ENCODE data around the gene WIPF3.

The WIPF3 gene

DNA sequence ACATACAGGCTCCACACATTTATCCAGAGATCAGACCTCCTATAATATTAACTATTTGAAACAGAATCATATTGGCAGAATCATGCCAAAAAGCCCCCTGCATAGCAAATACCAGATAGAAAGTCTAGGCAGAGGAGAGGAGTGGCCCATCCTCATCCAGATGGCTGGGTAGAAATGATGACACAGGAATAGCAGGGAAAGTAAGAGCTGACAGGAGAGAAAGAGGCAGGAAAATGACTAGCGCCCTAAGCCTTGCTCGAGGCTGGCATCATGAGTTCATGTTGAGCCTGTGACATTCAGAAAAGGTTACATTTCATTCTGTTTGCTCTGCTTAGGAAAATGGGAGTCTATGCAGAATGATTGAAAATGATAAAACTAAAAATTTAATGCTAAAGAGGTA, 27.6 kb downstream of the WIPF3 start:
- ChIA-PET POLR2A (ENCODE audit: low non-redundant PET) (no interaction called here), CTCF (no interaction called here)
- DNase-seq (ENCODE audit: low spot score) = no peak
- H3K27ac ChIP-seq = no peak overlapping the region
- TF ChIP-seq, protein P1, sequence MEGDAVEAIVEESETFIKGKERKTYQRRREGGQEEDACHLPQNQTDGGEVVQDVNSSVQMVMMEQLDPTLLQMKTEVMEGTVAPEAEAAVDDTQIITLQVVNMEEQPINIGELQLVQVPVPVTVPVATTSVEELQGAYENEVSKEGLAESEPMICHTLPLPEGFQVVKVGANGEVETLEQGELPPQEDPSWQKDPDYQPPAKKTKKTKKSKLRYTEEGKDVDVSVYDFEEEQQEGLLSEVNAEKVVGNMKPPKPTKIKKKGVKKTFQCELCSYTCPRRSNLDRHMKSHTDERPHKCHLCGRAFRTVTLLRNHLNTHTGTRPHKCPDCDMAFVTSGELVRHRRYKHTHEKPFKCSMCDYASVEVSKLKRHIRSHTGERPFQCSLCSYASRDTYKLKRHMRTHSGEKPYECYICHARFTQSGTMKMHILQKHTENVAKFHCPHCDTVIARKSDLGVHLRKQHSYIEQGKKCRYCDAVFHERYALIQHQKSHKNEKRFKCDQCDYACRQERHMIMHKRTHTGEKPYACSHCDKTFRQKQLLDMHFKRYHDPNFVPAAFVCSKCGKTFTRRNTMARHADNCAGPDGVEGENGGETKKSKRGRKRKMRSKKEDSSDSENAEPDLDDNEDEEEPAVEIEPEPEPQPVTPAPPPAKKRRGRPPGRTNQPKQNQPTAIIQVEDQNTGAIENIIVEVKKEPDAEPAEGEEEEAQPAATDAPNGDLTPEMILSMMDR (conservative IDR thresholded peaks at IDR 0.05; ENCODE audit: low read depth) = no peak

DNA sequence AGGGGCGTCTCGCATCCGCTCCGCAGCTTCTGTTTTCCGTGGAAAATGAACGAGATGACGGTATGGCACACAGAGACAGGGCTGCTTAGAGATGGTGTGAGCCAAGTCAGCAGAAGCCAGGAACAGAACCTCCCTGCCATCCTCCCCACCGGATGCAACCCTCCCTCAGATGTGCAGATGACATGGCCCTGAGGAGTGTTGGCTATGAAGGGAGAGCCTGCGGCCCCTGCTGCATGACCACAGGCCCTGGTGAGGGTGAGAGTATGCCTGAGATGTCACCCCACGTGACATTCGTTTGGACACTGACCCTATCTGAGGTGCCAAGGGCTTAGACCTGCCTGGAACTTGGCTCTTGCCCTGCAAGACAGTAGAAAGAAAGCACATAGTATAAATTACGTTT, 29.4 kb downstream of the WIPF3 start:
- CTCF ChIA-PET = no interaction called here
- H3K27ac ChIP-seq = no peak overlapping the region

DNA sequence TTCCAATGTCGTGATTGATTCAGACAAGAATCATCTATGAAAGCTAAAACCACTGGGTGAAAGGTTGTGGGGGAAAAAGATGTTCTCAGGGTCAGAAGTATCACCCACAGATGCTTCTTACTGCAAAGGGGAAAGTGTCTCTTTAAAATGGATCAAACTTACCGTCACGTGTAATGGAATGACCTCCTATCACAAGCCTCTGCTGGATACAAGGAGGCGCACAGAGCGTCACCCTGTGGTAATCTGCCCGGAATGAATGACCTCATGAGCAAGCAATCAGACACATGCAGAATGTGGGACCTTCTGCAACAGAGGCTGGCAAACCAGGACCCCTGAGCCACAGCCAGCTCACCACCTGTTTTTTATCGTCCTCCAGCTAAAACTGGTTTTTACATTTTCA, 33.0 kb downstream of the WIPF3 start:
- DNase-seq (ENCODE audit: low spot score) = no peak
- CTCF ChIA-PET = no interaction called here
- TF ChIP-seq, protein P1 (conservative IDR thresholded peaks at IDR 0.05; ENCODE audit: low read depth) = no peak
- POLR2A ChIA-PET (ENCODE audit: low non-redundant PET) = no interaction called here
- no peak overlapping the region for H3K27ac ChIP-seq

More for the DNA sequence above, 29.4 kb downstream of the WIPF3 start:
- TF ChIP-seq, protein P1 (conservative IDR thresholded peaks at IDR 0.05; ENCODE audit: low read depth) = no peak
- POLR2A ChIA-PET (ENCODE audit: low non-redundant PET) = no interaction called here
- DNase-seq (ENCODE audit: low spot score) = no peak

DNA sequence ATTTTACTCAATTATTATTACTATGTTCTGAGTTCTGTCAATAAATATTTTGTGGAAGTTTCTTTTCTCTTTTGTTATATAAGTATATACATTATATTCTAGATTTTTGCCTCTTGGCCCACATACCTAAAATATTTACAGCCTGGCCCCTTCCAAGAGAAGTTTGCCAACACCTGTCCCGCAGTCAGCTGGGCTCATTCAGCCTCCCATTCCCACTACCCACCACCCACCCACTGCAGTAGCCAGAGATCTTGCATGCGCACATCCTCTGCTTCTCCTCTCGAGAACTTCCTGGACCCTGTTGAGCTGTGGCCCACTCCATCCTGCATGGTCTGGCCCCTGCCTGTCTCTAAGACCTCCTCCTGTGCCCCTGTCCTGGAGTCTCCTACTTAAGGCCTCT, 33.6 kb downstream of the WIPF3 start:
- ChIA-PET CTCF (no interaction called here), POLR2A (ENCODE audit: low non-redundant PET) (no interaction called here)
- TF ChIP-seq, protein P1 (conservative IDR thresholded peaks at IDR 0.05; ENCODE audit: low read depth) = no peak
- no peak for DNase-seq (ENCODE audit: low spot score)
- H3K27ac ChIP-seq = no peak overlapping the region

DNA sequence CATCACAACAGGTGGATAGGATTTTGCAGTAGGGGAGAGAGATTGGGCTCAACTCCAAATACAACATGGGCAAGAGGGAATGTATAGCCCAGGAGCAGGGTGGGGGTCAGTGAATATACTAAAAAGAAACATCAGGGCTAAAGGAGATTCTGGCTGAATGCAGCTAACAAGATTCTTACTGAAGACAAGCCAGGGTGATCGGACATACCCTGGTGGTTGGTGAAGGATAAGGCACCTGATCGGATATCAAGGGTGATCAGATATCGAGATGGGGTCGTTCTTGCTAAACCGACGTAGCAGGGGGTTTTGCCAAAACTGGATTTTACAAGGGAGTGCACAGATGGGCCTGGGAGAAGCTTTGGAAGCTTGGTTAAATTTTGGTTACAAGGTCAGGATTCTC, 34.4 kb downstream of the WIPF3 start:
- CTCF ChIA-PET = no interaction called here
- no peak overlapping the region for H3K27ac ChIP-seq
- TF ChIP-seq, protein P1 (conservative IDR thresholded peaks at IDR 0.05; ENCODE audit: low read depth) = no peak
- DNase-seq (ENCODE audit: low spot score) = no peak
- POLR2A ChIA-PET (ENCODE audit: low non-redundant PET) = no interaction called here

DNA sequence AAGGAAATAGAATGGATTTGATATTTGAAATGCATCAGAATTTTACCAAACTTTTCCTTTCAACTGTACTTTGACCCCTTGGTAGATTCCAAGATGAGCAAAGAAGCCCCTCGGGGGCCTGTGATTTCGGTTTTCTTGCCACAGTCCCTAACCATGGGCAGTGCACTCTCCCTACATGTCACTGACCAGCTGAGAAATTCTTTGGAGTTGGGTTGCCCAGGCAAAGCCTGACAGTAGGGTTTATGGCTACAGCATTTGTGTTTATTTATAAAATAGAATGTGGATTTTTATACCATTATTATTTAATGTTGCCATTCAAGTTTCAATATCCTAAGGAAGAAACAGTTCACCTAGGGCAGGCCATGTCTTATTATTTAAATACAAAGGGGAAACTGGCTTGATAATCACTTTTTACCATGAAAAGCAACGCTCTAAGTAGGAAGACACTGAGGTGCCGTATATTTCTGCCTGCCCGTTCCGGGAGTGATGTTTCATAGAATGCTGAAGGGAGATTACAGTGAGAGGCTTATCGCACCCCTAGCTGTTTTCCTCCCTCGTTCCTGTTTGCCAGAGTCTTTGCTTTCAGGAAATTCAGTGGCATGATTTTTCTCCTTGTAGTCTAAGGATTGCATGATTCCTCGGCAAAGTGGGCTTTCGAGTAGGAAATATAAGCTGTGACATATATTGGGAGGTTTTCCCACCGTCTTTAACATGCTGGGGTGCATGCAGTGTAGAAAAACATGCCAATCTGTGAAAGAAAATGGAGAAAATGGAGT, 35.8 kb downstream of the WIPF3 start:
- POLR2A ChIA-PET (ENCODE audit: low non-redundant PET) = no interaction called here
- H3K27ac ChIP-seq = no peak overlapping the region
- DNase-seq (ENCODE audit: low spot score) = no peak
- CTCF ChIA-PET = no interaction called here
- TF ChIP-seq, protein P1 (conservative IDR thresholded peaks at IDR 0.05; ENCODE audit: low read depth) = no peak
